DMS153 treated with DMSO at 0.1 percent for 48 hours (cell line): ENCODE data around the gene DUS2.
"Not testable (repeated sequence)": the region's sequence is repeated elsewhere in the genome, so short reads cannot be mapped to it uniquely, and the experiment has no call there.

Source experiments
- DNase-seq: peaks from one replicate; lab custom pipeline; 2025; ENCODE audit not compliant: unreplicated experiment; lab: John Stamatoyannopoulos, UW

The DUS2 gene

GRCh38 chr16:68117884-68118283 is 94.8 kb downstream of the DUS2 start:
- DNase-seq = no peak

GRCh38 chr16:68118954-68119353 is 95.9 kb downstream of the DUS2 start:
- not testable (repeated sequence) for DNase-seq

GRCh38 chr16:68120496-68120895 is 97.4 kb downstream of the DUS2 start:
- DNase-seq = not testable (repeated sequence)

GRCh38 chr16:68126395-68126794 is 103.3 kb downstream of the DUS2 start:
- no peak for DNase-seq

GRCh38 chr16:68128577-68129305 is 105.7 kb downstream of the DUS2 start:
- no peak for DNase-seq
